HG03159 (cell line): ENCODE data around the gene BPIFB2.
"Not testable (repeated sequence)": the region's sequence is repeated elsewhere in the genome, so short reads cannot be mapped to it uniquely, and the experiment has no call there.

Experiments
- ATAC-seq: cut with Tn5 transposase; IDR thresholded peaks from one replicate; pipeline ENCODE4 v1.9.1; 2021; ENCODE audit warnings: mild to moderate bottlenecking, moderate library complexity; ENCODE audit not compliant: unreplicated experiment

The BPIFB2 gene

DNA sequence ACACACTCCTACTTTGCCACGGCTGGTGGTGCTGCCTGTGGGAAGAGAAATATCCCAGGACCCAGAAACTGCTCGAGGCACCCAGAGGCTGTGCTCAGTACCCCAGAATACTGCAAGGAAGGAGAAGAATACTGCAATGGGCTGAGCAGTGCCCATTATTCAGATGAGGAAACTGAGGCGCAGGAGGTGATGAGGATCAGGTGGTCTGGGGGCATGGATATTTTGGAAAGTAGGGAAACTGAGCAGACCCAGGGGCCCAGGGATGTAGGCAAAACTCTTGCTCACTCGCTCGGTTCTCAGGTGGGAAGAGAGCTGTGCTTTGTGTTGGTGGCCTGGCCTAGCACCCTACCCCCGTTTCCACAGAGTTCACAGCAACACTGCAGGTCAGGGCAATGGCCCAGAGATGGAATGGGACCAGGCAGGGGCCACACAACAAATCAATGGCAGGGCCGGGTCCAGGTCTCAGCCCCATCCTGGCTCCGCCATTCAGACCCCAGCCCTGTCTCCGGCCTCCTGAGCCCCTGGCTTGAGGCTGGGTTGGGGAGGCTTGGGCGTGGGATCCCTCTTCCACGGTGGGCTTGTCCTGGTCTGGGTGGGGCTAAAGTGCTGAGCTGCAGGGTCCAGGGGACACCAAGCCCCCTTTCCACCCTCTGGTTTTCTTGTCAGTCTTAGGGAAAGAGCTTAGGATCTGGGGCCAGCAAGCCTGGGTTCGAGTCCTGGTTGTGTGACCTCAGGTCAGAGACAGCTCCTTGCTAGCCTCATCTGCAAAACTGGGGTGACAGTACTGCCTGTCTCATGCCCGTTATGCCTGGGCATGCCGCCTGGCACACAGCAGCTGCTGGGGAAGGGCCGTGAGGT lies 37.2 kb upstream of the BPIFB2 start:
- no peak for ATAC-seq

- no peak for ATAC-seq
Observed at GRCh38 chr20:32970973-32971300, 36.6 kb upstream of the BPIFB2 start.

DNA sequence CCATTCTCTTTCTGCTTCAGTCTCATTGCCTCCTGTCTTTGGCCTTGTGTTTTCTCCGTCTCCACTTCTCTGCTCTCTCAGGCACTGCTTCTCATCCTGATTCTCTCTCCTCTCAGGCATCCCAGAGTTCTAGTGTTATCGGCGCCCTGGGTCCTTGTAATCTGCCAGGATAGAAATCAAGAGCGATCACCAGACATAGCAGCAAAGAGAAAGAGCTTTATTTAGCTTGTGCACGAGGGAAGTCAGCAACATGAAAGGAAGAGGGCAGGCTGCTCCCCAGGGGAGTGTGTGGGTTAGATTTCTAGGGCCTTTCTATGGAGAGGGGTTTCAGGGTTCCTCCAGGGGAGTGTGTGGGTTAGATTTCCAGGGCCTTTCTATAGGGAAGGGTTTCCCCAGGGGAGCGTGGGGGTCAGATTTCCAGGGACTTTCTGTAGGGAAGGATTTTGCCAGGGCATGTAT lies 35.8 kb upstream of the BPIFB2 start:
- ATAC-seq: peak; percentile 33

DNA sequence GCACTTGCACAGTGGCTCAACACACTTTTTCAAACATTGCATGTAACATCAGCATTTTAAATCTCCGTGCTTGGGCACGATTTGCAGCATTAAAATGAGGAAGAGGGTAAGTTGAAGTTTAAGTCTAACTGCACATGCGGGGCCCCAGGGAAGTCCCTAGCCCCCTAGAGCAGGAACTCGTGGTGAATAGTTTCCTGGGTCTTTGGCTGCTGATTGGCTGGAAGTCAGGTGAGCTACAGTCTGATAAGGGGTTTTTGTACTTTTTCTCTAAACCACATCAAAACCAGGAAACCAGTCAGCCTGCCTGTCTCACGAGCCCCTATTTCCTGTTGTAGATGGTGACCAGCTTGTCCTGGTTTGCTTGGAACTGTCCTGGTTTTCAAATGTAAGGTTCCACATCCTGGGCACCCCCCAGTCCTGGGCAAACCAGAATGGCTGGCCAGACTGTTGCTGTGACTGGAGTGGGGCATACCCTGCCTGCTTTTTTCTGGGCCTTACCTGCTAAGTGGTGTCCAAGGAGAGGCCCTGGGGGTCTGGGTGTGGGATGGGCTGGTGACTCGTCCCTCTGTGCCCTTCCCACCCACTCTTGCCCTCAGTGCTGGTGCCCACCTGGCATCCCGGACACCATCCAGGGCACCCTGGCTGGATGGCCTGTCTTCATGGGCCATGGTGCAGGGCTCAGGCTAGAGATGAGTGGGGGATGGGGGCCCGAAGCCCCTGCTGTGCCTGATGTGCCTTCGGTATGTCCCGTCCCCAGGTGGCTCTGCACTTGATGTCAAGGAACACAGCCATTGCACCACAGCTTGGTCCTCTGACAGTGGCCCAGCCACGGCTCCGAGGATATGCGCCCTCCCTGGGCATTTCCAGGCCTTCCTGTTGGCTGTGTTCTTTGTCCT lies 35.1 kb upstream of the BPIFB2 start:
- peak; percentile 90 for ATAC-seq

- ATAC-seq: no peak
Observed at GRCh38 chr20:32973077-32973717, 34.3 kb upstream of the BPIFB2 start.

GRCh38 chr20:32974204-32975064 lies 33.1 kb upstream of the BPIFB2 start:
- not testable (repeated sequence) for ATAC-seq

DNA sequence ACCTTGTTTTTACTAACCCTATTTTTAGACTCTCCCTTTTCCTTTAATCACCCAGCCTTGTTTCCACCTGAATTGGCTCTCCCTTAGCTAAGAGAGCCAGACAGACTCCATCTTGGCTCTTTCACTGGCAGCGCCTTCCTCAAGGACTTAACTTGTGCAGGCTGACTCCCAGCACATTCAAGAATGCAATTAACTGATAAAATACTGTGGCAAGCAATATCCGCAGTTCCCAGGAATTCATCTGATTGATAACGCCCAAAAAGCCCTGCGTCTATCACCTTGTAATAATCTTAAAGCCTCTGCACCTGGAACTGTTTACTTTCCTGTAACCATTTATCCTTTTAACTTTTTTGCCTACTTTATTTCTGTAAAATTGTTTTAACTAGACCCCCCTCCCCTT lies 32.4 kb upstream of the BPIFB2 start:
- not testable (repeated sequence) for ATAC-seq

DNA sequence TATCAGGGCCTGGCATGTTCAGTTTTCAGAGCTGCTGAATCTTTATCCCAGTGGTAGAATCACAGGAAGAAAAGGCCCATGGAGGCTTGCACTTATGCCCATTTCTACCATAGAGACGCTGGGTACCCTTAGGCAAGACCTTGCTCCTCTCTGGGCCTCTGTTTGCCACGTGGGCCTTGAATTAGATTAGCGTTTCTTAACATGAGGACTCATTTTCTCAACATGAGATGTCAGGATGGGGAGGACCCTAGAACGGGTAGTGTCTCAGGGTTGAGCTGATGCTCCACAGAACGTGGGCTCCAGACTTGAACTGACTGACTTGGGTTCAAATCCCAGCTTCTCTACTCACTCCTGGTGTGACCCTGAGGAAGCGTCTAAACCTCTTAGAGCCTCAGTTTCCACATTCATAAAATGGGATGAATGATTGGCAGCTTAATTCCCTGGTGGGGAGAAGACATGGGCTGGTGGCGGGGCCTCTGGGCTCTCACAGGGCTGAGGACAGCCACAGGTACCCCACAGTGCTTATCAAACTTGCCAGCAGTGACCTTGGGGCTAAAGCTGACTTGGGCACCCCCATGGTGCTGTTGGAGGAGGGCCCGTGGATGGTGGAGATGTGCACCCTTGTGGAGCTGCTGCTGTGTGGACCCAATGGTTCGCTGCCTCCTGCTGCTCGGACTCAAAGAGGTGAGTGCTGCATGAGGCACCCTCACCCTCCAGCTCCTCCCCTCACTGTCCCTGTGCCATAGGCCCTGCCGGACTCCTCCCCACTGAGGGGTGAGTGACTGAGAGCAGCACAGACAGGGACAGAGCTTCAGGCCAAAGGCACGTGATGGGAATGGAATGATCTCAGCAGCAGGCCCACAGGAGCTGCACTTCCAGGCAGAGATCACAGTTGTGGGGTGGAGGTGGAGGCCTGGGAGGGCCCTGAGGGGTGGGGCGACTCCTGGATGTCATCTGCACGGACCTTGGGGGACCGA lies 31.5 kb upstream of the BPIFB2 start:
- no peak for ATAC-seq

DNA sequence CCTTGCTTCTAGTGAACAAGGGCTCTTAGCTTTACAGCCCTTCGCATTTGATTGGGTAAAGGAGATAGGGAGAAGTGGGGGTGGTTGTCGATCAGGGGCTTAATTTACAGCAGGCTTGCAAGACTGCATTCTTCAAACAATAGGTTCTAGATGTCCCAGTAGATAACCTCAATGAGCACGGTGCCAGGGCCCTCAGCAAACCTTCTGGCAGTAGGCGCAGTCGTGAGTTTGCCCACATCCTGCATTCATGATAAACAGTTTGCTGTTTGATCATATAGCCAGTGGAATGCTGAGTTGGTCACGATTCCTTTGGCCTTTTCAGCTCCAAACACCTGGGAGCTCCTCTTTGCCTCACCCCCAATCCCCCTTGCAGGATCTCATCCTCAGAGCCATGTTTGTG lies 30.8 kb upstream of the BPIFB2 start:
- no peak for ATAC-seq

GRCh38 chr20:32977281-32978008 lies 30.1 kb upstream of the BPIFB2 start:
- ATAC-seq: no peak

DNA sequence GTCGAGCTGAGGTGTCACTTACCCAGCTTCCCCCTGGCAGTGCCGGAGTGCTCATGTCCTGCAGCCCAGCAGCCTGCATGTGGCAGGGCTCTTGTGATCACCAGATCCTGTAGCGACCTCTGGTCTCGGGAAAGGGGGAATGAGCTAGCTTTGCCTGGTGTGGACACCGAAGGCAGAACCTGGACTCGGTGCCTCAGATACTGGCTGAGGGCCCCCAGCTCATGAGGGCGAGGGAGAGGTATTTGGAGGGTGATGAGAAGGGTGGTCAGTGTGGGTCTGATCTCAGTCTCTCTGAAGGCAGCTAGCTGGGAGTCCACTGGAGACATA lies 29.5 kb upstream of the BPIFB2 start:
- no peak for ATAC-seq

DNA sequence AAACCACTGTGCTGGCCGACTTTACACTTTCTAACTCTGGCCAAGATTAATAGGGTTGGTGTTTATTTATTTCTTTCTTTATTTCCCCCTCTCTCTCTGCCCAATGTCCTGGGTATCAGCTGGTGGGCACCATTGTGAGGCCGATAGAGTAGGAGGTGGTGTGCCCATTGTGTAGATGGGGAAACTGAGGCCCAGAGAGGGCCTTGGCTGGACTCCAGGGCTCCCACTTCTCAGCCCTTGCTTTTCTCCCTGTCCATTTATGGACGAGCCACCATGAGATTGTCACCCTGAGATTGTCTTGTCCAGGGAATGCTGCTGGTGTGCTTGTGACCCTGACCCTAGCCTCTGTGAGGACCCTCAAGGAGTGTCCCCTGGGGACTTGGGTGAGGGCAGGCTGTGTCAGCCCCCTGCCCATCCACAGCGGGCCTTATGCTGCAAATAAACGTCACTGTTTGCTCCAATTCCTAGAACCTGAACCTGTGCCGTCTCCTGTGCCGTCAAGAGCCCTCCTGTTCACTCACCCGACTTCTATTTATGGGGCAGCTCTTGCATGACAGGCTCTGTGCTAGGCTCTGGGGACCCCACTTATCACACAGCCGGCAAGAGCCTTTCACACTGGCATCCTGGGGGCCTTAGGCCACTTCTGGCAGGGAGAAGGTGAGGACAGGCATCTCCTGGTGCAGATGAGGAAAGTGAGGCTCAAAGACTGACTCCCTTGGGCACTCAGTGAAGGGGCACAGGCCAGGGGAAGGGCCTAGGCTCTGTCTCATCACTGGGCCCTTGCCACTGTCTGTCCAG lies 28.1 kb upstream of the BPIFB2 start:
- no peak for ATAC-seq

DNA sequence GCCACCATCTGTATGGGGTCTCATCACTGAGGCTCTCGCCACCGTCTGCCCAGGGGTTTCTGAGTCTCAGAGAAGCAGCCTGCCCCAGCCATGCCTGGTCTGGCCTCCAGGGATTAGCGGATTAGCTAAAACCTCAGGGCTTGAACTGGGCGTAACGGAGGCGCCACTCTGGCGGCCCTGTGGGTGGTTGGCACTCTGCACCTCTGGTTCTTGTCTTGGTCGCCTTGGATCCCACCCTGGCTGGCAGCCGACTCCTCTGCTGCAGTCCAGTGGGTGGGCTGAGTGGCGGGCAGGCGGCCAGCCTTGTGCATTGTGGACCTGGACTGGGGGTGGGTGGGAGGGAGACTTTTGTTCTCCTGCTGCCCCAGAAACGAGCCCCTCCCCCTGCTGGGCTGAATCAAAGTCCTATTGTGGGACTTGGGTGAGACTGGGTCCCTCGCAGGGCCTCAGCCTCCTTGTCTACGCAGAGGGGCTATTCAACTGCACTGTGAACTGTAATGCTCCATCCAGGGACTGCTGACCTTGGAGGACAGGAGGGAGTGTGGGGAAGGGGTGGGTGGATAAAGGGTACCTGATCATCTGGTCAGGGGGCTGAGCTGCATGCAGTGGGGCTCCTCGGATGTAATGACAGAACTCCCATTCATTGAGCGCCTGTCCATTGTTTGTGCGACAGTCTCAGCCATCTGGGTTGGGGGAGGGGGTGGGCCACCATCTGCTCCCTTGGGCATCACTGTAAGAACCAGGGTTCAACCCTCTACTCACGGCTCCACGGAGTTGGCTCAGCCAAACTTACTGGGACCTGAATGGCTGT lies 27.2 kb upstream of the BPIFB2 start:
- no peak for ATAC-seq

- no peak for ATAC-seq
Observed at GRCh38 chr20:32980990-32981389, 26.5 kb upstream of the BPIFB2 start.

DNA sequence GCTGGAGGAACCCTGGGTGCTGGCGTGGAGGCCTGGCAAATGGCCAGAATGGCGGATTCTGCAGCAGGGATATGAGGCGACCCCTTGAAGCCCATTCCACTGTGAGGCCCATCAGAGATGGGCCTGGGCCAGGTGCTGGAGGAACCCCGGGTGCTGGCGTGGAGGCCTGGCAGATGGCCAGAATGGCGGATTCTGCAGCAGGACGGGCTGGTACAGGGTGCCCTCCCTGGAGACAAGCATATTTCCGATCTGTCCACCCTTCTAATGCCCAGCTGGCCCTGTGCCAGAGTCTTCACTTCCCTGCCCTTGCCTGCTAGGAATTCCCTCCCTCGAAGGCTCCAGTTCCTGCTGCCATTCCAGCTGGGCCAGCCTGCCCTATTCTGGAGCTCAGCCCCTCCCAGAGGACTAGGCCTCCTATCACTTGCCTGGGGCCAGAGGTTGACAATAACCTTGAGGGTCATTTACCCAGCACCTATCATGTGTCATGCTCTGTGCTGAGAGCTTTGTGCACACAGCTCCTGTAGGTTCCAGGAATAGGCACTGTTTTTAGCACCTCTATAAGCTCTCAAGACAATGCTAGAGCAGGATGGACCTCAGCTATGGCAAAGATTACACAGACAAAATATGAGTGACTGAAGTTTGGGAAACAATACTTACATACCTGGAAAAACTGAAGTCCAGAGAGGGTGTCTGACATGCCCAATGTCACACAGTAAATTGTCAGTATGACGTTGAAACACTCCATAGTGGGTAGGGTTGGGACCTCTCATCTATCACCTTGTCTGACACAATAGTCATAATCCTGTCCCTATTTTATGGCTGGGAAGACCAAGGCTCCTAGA lies 24.7 kb upstream of the BPIFB2 start:
- ATAC-seq: no peak

GRCh38 chr20:32983459-32984112 lies 23.9 kb upstream of the BPIFB2 start:
- ATAC-seq: no peak
